ENCODE data around the gene CAPN13.
A peak's percentile ranks its signal among the peaks of the same experiment; 100 is the strongest.

CAPN13 gene

DNA sequence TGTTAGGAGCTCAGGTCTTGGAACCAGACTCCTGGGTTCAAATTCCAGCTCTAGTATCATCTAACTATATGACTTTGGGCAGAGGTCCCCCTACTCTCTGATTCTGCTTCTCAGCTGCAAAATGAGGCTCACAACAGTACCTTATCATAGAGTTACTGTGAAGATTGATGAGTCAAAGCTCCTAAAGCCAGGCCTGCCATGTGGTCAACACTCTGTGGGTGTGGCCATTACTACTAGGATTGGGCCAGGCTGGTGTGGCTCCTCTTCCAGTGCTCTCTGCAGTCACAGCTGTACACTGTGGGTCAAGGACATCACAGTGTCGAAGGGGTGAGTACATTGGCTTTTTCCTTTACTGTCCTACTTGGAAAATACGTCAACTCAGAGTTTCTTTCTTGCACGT, 22.6 kb downstream of the CAPN13 start:
- DNase-seq = no peak

DNA sequence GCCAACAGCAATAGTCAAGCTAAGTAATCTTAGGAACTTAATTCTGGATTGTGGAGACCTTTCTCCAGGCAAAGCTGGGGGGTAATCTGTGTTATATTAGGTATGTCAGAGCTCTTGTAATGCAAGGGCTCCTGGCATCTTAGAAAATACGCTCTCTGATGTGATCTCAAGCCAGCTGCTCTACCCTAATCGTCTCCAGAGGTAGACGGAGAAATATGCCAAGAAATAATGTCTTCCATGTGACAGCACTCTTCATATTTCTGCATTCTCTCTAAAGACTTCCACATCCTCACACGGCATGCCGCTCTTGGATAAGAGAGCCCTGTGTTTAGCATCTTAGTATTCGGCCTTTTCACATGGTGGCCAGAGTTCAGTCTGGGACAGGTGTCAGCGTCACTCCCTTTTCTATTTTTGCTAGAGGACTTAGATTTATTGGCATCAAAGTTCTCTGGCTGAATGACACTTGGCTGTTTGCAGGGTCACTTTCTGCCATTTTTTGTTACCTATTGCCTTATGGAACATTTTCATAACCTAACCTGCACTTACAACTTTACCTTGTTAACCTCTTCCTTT, 25.2 kb downstream of the CAPN13 start:
- no peak for DNase-seq

DNA sequence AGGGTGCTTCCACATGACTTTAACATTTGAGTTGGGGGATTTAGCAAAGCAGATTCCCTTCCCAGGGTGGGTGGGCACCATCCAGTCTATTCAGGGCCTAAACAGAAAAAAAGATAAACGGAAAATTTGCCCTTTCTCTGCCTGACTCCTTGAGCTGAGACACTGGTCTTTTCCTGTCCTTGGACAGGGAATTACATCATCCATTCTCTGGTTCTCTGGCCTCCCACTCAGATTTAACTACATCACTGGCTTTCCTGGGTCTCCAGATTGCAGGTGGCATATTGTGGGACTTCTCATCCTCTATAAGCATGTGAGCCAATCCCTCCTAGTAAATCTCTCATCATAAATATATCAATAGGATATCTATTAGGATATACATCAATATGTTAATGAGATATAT, 25.8 kb downstream of the CAPN13 start:
- DNase-seq = no peak

DNA sequence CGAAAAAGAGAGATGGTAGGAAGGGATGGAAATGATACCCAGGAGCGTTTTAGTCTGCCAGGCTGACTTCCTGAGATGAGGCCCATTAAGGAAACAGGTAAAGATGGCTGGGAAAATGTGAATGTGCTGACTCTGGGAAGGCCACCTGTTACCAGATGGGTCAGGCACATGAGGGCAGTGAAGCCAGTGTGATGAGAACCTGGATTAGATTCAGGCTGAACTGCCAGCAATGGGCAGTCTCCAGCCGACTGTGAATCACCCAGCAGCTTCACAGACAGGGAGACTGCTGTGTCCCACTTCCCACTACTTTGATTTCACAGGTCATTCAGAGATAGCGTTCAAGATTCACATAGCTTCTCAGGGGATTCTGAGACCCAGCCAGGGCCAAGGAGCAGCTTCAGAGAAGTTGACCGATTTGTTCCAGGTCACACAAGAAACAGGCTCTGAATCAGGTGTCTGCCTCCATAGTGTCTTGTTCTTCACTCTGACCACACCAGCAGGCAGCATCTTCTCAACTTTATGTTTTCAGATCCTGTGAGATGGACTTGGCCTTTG, 26.4 kb downstream of the CAPN13 start:
- DNase-seq = no peak

DNA sequence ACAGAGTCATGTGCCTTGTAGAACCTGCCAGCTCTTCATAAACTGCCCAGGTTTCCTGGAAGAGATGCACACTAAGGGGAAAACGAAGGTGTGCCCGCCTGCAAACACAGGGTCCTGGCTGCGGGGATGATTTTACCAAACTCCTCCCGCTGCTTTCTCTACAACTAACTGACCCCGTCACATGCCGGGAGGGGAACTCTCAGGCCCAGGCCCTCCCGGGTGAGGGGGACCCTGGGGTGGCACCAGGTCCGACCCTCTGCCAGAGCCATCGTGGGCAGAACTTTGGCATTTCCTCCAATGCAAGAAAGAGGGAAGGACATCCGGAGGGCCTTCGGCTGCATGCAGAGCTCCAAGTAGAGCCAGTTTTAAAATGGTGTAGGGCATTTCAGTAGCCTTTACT, 28.6 kb downstream of the CAPN13 start:
- no peak for DNase-seq

DNA sequence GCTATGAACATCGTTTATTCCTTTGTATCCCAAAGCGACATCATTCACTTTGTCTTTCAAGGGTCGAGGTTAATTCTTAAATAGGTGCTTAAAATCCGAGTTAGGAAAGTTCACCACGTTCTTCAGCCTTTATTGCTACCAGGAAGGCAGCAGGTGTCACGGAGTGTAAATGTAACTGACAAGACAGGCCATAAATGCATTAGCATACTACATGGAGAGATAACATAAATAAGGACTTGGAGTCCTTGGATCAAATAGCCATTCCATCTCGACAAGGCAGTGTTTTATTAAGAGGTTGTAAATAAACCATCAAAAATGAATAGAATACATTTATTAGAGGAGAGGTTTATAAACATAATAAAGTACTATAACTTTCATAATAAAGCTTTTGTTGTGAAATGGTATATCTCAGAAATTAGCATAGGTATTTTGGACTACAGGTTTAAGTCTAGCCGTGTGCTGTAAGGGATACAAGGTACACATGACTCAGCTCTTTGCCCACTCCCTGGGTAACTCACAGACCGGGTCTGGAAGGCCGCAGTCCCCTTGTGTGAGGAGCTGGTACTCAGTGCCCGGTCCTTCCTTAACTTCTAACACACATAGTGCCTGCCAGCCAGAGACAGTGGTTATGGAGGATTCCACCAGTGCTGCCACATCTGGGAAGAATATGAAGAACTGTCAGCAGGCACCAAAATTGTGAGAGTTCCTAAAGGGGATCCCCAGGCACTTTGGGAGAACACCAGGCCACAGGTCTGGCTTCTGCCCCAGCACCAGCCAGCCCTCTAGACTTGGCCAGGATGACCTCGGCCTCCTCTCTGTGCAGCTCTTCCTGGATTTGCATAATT, 29.4 kb downstream of the CAPN13 start:
- no peak for DNase-seq

DNA sequence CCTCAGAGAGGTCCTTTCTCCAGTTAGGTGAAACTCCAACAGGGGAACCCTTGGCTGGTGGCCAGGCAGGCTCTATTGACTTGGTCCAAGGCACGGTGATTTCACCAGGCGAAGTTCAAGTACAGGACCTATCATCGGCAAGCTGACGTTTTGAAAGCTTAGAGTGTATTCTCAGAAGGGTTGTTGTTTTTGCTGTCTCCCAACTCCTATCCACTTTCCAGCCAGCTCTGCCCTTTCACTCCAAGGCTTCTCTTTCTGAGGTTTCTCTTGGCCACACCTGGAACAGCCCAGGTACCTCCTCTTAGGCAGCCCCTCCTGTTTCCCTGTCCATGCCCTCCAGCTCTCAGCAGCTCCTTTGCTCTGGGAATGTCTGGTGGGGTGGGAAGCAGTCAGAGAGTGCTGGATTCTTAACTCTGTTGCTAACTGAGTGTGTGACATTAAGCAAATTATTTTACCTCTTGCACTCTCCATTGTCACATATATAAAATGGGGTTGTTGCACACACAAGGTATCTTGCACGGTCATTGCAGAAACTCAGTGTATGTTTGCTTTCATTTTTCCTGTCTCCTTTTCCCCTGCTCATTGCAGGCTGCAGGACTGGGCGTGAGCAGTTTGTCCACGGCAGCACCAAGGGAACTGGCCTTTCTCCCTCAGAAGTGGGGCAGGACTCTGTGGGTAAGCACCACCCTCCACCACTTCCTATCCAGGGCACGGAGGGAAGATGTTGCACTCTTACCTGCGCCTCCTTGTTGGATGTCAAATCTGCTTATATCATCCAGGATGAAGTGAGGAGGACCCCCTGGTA, 30.2 kb downstream of the CAPN13 start:
- no peak for DNase-seq

DNA sequence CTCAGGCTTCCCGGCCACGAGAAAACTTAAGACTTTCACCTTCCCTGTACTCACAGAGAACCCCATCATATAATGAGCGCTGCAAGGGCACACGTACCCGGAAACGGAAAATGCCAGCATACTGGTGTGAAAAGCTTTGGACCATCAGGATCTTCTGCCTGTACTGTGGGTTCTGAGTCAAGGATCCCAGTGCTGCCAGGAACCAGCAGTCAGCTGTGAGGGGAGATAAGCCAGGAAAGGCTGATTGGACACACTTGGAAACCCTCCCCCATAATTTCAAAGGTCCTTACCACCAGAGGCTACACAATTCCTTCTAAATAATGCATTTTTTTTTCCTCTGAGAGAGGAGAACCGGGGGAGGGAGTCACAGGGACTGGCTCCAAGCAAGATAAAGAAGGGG, 31.4 kb downstream of the CAPN13 start:
- DNase-seq = no peak

DNA sequence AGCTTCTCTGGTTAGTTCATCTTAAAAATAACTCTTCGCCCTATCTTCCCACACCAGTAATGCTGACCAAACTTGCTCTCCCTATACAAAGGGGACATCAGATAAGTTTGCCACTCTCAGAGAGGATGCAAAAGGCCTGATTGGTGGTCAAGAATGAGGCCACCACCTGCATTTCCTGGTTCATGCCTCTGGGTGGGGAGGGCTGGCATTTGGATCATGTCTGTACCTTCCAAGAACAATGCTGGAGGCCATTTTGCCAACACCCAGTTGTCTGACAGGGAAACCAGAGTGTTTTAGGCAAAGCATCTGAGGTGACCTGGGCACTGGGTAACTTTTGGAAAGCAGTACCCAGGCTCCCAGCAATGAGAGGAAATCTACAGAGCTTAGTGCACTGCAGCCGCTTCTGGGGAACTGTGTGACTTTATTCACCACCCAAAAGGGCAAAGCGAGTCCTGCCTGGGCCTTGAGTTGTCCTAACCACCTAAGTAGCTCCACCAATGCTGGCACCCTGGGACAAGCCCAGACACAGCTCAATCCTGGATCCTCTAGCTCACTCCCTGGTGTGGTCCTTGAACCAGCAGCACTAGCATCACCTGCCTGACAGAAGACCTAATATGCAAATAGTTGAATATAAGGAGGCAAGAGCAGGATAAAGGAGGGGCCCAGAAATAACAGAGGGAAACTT, 35.1 kb downstream of the CAPN13 start:
- DNase-seq = no peak

DNA sequence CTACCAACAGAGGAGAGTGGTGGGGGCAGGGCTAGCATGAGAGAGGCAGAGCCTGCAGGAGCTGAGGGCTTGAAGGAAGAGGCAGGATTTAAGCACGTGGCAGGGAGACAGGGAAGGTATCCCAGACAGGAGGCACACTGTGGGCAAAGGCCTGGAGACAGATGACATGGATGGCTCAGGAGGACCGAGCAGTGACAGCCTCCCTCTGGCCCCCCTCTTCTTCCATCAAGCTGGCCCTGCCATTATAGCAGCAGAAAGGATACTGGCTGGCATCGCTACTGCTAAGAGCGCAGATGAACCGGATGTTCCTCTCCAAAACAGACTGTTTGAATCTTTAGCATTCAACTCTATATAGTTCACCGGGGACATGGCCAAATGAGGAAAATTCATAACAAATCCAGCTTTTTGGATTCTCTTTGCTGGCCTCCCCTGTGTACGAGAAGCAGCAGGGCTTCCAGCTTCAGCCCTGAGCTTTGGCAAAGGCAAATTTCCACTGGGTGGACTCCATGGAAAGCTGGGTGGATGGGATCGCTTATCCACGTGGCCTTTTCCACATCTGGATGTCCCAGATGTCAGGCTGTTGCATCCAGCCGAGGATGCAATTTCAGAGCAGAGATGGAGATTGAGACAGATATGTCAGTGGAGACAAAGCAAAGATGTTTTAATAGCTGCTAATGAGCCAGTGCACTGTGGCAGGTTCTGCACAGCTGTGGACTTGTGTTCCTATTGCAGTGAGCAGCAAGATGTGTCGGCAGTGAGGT, 36.2 kb downstream of the CAPN13 start:
- no peak for DNase-seq

DNA sequence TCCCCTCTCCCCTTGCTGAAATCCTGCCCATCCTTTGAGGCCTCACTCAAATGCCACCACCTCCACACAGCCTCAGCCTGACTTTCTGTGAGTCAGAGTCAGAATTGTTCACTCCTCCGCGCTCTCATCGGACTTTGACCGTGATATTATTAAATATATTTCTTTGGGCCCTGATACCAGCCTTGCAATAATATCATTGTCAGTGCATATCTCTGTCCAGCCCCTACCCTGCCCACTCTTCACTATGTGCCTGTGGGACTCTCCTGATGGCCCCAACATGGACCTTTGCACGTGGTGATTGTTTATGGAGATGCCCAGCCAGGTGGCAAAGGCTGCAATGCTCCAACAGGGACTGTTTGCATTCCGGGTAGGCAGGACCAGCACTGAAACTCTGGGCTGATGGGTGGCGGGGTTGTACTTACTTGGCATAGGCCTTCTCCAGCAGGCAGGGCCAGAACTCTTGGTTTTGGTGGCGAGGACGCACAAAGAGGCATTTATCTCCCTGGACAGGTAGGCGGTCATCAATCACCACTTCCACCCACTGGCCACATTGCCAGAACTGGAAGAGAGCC, 37.3 kb downstream of the CAPN13 start:
- DNase-seq = no peak

DNA sequence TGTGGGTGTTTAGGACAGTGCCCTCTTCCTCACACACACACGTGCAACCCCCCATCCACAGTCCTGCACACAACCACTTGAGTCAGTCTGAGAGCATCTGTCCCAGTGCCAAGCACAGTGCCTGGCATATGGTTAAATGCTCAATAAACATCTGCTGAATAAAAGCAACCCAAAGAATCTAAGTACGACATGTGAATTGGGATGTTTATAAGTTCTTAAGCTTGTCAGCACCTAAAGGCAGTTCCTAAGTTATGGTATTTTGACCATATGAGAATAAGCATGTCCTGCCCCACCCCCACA, 37.8 kb downstream of the CAPN13 start:
- peak; percentile 9 to 51 for DNase-seq

DNA sequence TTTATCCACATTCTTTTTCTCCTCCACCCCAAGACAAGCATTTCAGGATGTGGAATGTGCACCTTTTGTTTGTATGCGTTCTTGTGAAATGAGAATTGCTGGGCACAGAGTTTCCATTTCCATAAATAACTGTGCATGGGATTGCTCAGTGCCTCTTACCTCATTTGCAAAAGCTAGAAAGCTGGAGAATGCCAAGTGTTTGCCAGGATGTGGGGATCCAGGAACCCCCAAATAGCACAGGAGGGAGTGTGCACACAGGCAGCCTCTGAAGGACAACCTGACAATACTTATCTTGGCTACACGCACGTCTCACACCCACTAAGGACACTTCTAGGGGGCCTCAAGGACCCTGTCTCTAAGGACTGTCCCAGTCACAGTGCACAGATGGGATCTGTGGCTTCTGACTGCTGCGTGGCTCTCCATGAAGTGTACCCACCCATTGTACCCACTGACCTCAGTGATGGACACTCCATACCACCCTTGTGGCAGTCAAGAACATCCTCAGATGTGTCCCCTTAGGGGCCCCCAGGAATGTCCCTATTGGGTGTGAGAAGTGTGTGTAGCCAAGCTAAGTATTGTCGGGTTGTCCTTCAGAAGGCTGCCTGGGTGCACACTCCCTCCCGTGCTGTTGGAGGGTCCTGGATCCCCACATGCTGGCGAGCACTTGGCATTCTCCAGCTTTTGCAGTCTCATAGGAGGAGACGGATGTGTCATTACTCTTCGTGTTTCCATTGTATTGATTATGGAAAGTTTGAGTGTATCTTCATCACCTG, 38.4 kb downstream of the CAPN13 start:
- DNase-seq = peak in 1 of 2 experiments; percentile 38

DNA sequence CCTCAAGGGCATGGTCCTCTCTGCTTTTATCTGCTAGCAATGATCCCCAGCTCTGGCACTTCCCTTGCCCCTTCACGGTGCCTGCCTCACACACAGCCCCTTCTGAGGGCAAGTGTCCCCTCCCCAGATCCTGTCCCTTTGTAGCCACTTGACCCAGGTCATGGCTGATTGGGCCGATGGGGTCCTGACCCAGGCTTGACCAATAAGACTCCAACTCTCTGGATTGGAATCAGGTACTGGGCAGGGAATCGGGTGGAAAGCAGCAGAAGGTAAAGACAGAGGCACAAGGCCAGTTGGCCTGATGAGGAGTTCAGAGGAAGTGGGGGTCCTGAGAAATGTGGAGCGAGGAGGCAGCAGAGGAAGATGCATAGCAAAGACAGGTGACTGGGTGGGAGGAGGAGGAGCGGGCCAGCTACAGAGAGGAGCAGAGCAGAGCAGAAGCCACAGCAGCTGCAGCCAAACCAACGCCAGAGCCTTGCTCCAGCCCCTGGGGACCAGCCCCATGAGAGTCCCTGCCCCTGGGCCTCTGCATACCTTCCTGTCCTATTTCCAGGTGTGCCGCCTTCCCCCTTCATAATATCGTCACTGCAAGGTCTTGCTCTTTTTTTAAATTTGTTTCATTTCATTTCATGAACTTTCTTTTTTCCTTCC, 39.1 kb downstream of the CAPN13 start:
- no peak for DNase-seq

DNA sequence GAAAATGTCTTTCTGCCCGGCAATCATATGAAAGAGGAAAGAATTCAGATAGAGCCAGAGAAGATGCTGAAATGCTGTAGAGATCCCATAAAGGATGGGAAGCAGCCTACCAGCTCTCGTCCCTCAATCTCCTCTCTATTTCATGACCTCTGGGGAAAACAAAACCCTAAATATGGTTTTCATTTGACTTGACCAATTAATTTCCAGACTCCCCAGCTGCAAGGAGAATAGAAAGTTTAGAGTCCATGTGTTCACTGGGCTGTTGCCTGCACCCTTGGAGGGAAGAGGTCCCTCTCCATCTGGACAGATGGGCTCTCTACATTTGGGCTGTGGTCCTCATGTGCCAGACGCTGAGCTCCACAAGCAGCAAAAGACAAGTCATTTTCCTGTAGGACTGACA, 40.6 kb downstream of the CAPN13 start:
- DNase-seq = no peak

DNA sequence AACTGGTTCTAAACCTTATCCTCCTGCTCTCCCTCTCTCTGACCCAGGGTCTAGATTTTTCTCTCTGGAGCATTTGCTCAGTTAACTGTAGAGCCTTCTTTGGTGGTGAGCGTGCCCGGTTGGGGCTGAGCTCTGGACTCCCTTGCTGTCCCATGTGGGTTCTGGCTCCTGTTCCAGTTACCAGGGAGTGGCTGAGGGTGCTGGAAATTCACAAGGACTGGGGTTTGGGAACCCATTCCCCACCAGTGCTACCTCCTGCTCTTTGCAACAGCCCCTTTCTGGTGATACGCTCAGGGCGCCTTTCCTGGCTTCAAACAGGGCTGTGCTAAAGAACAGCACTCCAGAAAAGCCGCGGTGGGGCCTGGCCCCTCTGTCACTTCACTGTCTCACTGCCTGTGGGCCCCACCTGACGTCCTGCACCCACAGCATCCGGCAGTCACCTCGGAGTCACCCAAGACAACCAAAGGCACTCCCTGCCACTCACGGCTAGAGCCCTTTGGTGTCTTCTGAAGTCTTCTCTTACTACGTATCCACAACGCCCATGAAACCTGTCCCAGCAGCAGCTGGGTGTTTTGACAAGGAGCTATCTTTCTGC, 41.3 kb downstream of the CAPN13 start:
- no peak for DNase-seq

DNA sequence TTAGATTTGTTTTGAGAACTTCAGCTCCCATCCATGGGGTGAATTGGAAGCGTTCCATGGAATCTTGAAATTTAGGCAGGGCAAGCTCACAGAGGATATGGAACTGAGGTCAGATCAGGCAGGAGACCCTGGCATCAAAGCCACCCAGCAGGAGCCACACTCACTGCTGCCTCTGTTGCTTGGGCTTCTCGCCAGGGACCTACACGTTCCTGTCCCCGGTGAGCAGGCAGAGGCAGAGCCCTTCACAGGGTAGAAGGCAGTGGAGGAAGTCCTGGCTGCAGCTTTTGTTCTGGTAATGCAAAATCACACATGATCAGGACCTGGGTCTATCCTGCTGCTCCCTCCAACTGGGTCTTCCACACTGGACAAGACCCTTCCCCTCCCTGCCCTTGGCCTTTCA, 42.1 kb downstream of the CAPN13 start:
- DNase-seq = no peak

DNA sequence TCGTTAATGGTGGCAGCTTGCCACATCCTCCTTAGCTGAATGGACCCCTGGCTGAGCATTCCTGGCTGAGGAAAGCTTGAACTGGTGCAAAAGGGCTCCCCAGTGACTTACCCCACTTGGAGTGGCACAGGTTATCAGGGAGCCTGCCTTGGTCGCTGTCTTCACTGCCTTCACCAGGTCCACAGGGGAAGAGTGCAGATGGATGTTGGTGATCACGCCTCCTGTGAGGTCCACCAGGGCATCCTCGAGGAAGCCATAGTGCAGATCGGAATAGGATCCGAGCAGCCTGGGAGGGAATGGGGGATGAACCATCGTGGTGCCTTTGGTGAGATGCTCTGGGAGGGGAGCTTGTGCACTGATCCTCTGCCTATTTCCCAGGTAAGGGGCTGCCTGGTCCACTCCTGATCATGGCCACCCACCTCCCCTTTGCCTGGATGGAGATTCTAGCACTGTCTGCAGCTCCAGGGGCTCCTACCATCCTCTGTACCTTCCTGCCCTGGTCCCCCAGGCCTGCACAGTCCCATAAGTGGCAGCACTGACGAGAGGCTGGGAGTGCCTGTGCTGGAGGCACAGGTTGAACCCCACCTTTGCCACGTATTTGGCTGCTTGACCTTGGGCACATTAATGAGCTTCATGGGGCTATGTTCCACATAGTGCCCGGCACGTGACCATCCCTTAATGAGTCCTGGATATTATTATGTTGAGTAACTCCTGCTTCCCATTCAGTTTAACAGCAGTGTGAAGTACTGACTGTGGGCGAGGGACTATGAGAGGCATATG, 43.0 kb downstream of the CAPN13 start:
- DNase-seq = no peak

DNA sequence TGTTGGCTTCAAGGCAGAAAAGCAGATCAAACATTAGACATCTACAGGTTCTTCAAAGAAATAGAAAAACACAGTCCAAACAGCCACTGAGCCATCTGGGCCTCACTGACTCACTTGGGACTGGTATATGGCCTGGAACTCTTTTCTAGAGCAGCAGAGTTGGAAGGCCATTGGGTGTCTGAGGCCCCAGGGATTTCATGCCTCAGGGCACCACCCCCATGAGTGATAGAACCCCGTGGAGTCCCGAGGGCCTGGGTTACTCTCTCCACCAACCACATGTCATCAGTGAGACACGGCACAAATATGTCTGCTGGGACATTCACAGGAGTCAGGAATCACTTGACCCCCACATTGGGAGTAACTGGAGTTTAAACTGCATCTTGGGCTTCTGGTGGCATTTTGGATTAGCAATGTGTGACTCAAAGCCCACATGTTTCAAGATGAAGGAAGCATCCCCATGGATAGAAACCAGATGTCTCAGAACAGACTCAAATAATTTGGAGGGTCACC, 44.0 kb downstream of the CAPN13 start:
- DNase-seq = no peak

Data from NCI-H524 (cell line).